SK-N-DZ (cell line): ENCODE measurements around the gene CEP128.
A peak's percentile ranks its signal among the peaks of the same experiment; 100 is the strongest.

Experiments used
- DNase-seq: peaks from one replicate; pipeline ENCODE4 v3.0.0-alpha.2; 2015; ENCODE audit warnings: low spot score

The CEP128 gene

GRCh38 chr14:80776657-80777056 is 164.9 kb downstream of the CEP128 start:
- no peak for DNase-seq

GRCh38 chr14:80776186-80776585 is 165.4 kb downstream of the CEP128 start:
- no peak for DNase-seq

- no peak for DNase-seq
Observed at GRCh38 chr14:80772504-80772903, 169.0 kb downstream of the CEP128 start.

GRCh38 chr14:80771201-80771600 is 170.3 kb downstream of the CEP128 start:
- DNase-seq: no peak

- no peak for DNase-seq
Observed at GRCh38 chr14:80770114-80770908, 171.2 kb downstream of the CEP128 start.

- no peak for DNase-seq
Observed at GRCh38 chr14:80768646-80769045, 172.9 kb downstream of the CEP128 start.

GRCh38 chr14:80764921-80765507 is 176.5 kb downstream of the CEP128 start:
- DNase-seq: peak; percentile 4

GRCh38 chr14:80764496-80764895 is 177.0 kb downstream of the CEP128 start:
- no peak for DNase-seq

GRCh38 chr14:80762641-80763228 is 178.8 kb downstream of the CEP128 start:
- no peak for DNase-seq

- DNase-seq: no peak
Observed at GRCh38 chr14:80754696-80755095, 186.8 kb downstream of the CEP128 start.

- DNase-seq: no peak
Observed at GRCh38 chr14:80751285-80751684, 190.3 kb downstream of the CEP128 start.

- no peak for DNase-seq
Observed at GRCh38 chr14:80726211-80726610, 215.3 kb downstream of the CEP128 start.

- no peak for DNase-seq
Observed at GRCh38 chr14:80718940-80719339, 222.6 kb downstream of the CEP128 start.

GRCh38 chr14:80714474-80714873 is 227.1 kb downstream of the CEP128 start:
- DNase-seq: no peak

- DNase-seq: no peak
Observed at GRCh38 chr14:80713076-80713850, 228.3 kb downstream of the CEP128 start.

GRCh38 chr14:80705241-80705980 is 236.1 kb downstream of the CEP128 start:
- no peak for DNase-seq

GRCh38 chr14:80700601-80701000 is 240.9 kb downstream of the CEP128 start:
- DNase-seq: no peak

GRCh38 chr14:80699861-80700260 is 241.7 kb downstream of the CEP128 start:
- no peak for DNase-seq

GRCh38 chr14:80698974-80699373 is 242.6 kb downstream of the CEP128 start:
- DNase-seq: no peak

- no peak for DNase-seq
Observed at GRCh38 chr14:80695869-80696268, 245.7 kb downstream of the CEP128 start.

GRCh38 chr14:80692903-80693302 is 248.6 kb downstream of the CEP128 start:
- DNase-seq: no peak
